Activated CD4-positive, CD25-positive, alpha-beta regulatory T cell treated with anti-CD3 and anti-CD28 coated beads, Interleukin-2, amount 50 U/mL, for 72 hours (primary cell): Measurements from ENCODE around the gene GK.
"Not testable (repeated sequence)": the region's sequence is repeated elsewhere in the genome, so short reads cannot be mapped to it uniquely, and the experiment has no call there.

Experiments used
- DNase-seq: peaks from one replicate; pipeline ENCODE4 v3.0.0; 2021

GK gene

DNA sequence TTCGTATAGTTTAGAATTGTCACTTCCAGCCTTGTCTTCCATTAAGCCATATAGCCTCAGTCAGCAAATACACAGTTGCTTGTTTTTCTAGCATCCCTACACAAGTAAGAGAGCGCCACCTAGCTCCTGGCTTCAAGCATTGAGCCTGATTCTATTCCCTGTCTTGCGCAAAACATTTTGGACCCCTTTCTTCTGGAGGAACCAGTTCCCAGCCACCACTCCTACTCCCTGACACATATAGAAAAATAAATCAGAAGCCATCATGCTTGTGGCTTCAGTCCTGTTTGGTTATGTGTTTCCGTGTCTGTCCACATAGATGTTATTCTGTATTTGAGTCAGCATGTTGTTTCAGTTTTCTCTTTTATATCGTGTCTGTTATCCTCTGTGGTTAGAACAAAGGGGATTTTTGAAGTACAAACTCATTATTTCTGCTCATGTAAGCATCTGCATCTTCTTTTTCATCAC is 59.9 kb downstream of the GK start:
- DNase-seq, result no peak

GRCh38 chrX:30714138-30714537 is 60.9 kb downstream of the GK start:
- DNase-seq, result no peak

GRCh38 chrX:30715976-30716375 is 62.8 kb downstream of the GK start:
- DNase-seq, result no peak

DNA sequence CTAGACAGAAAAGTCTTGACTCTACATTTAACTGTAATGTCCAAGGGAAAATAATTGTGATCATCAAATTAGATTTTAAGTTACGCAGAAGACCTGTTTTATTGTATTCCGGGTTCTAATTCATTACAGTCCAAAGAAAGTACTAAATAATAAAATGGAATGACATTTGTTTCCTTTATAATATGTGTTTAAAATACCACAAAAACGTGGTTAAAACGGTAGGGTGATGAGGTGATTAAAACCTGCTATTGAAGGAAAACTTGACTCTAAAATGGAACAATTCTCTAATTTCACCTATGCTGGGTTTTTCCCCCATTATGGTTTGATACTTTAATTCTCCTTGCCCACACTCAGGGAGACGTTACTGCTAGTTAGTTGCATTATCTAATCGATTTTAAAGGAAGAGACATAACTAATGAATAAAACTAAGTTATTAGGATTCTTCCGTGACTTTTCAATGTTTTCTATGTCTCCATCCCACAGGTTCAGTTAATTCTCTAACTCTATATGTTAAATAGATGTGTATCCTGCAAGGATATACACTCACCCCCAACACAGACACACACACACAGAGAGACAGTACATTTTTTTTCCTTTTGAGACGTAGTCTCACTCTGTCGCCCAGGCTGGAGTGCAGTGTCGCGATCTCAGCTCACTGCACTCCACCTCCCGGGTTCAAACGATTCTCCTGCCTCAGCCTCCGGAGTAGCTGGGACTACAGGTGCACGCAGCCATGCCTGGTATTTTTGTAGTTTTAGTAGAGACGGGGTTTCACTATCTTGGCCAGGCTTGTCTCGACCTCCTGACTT is 80.8 kb downstream of the GK start:
- no peak for DNase-seq

DNA sequence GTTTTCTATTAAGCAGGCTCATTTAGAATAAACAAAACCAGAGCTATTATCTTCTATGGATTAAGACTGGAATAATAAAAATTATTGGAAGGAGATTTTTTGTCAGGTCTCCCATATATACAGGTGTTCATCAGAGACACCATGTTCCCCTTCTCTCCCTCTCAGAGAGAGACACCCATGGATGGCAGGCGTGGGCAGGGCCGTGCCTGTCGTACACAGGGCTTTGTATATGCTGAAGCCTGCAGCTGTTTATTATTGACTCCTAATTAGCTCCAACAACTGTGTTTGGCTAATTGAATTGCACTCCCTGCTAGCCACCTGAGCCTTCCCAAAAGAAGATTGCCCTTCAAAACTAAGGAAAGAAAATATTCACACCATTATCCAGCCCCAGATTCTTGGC is 81.6 kb downstream of the GK start:
- DNase-seq, result no peak

- peak; percentile 66 for DNase-seq
Measured at GRCh38 chrX:30735839-30736238, 82.6 kb downstream of the GK start.

DNA sequence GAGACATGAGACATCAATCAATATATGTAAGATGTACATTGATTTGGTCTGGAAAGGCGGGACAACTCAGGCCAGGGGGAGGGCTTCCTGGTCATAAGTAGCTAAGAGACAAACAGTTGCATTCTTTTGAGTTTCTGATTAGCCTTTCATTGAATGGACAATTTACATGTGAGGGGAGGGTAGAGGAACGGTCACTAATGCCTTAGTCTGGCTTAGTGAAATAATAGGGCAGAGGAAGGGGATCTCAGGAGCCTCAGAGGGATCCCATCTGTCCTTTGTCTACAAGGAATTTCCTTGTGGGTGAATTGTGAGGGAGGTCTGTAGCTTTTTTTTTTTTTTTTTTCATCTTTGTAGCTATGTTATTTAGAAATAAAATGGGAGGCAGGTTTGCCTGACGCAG is 88.3 kb downstream of the GK start:
- DNase-seq, result no peak

DNA sequence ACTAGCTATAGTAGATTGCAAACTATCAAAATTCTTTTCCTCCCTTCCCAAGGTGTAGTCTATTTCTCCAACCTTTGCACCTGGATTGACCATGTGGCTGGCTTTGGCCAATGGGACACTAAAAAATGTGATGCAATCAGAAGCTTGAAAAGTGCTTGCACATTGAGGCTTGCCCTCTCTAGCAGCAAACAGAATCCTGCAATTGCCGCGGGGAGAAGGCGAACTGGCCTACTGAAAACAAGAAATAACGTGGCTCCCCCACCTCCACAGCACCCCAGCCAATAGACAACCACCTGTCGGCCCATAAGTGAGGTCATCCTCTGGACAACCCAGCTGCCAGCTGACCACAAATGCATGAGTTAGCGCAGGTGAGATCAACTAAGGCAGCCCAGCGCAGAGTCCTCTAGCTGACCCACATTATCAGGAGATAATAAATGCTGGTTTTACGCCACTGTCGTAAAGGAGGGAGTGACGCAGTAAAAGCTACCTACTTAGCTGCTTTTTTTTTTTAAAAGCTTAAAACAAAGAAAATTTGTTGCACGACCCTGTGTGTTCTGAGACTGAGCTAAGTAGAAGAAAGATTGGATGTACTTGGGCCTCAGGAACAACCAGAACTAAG is 95.2 kb downstream of the GK start:
- DNase-seq, result no peak

GRCh38 chrX:30751497-30751896 is 98.3 kb downstream of the GK start:
- no peak for DNase-seq

DNA sequence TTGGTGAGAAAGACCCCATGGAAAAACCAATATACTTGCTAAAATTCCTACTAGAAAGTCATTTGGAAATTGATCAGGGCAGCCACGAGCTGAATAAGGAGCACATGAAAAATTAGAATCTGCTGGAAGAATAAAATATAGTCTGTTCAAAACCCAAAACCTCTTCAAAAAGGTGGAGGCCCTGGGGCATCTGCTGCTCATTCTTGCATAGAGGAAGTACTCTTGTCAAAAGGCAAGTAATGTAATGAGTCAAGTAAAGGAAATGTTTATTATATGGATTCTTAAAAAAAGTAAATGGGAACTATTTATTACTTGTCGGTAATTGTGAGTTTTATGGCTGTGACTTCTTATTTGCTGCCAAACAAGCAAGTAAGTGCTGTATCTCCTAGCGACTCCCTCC is 109.5 kb downstream of the GK start:
- no peak for DNase-seq

DNA sequence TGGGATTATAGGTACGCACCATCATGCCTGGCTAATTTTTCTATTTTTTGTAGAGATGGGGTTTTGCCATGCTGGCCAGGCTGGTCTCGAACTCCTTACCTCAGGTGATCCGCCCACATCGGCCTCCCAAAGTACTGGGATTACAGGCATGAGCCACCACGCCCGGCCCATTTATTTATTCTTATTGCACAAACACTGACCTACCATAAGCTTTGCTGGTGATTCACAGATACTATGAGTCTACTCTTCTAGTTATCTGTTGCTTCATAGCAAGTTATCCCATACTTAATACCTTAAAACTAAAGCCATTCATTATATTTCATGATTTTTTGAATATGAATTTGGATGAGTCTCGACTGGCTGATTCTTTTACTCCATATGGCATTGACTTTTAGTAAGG is 120.5 kb downstream of the GK start:
- not testable (repeated sequence) for DNase-seq

GRCh38 chrX:30777575-30777974 is 124.4 kb downstream of the GK start:
- no peak for DNase-seq

DNA sequence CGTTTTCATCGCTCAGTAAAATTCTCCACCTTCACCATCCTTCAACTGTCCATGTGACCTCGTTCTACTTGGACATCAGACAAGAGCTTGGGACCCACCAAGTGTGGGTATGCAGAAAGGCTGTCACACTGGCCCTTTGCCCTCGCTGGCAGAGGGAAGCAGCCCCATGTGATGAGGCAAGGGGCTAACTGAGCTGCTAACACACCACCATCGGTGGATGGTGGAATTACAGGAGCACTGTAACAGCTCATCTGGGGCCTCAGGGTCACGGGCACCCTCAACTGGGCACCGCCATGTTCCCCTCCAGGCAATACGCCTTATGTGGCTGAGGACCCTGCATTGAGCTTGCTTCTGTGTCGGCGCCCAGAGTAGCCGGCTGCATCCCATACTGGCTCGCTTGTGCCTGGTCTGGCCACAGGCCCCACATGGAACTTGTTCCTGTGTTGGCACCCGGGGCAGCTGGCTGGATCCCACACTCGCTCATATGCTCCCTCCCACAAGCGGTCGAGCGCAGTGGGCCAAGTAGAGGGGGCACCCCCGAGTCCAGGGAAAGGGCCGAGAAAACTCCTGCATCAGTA is 126.3 kb downstream of the GK start:
- DNase-seq, result no peak
